Measurements from ENCODE around the gene ITGB1BP1. TPM values are rescaled to one million over a fixed set of nuclear protein-coding genes. Genes with fewer than 3 reads are reported as not detected.

Gene ITGB1BP1
- total RNA-seq, 1 donor from 2014 or later = 41.8 TPM

GRCh38 chr2:9460441-9461017 lies 37.2 kb upstream of the ITGB1BP1 start:
- Mint-ChIP-seq H3K27me3 (no peaks in the 10 kb centered on the region), H3K36me3 (ENCODE audit: insufficient read depth) (peaks cover 13% of the 10 kb centered on the region)
- no peak for TF ChIP-seq CTCF (IDR thresholded peaks at IDR 0.05; ENCODE audit: unreplicated experiment)

GRCh38 chr2:9451231-9451630 lies 27.9 kb upstream of the ITGB1BP1 start:
- Mint-ChIP-seq H3K4me3 (ENCODE audit: low read depth) (no peak overlapping the region), H3K9me3 (ENCODE audit: low read depth) (no peaks in the 10 kb centered on the region), H3K4me1 (ENCODE audit: low read depth) (no peaks in the 10 kb centered on the region), H3K36me3 (ENCODE audit: insufficient read depth) (peaks cover 10% of the 10 kb centered on the region), H3K27me3 (no peaks in the 10 kb centered on the region), H3K27ac (peak overlapping the region; percentile 64)
- no peak for DNase-seq (ENCODE audit: low spot score, unreplicated experiment)
- TF ChIP-seq CTCF (IDR thresholded peaks at IDR 0.05; ENCODE audit: unreplicated experiment) = no peak

More at GRCh38 chr2:9460441-9461017, 37.2 kb upstream of the ITGB1BP1 start:
- no peak for DNase-seq (ENCODE audit: low spot score, unreplicated experiment)
- Mint-ChIP-seq H3K27ac (peak overlapping the region; percentile 19), H3K4me3 (ENCODE audit: low read depth) (no peak overlapping the region), H3K4me1 (ENCODE audit: low read depth) (no peaks in the 10 kb centered on the region), H3K9me3 (ENCODE audit: low read depth) (no peaks in the 10 kb centered on the region)

- Mint-ChIP-seq H3K4me3 (ENCODE audit: low read depth) (no peak overlapping the region), H3K27me3 (no peaks in the 10 kb centered on the region), H3K4me1 (ENCODE audit: low read depth) (peaks cover 2% of the 10 kb centered on the region), H3K36me3 (ENCODE audit: insufficient read depth) (peaks cover 28% of the 10 kb centered on the region), H3K27ac (no peak overlapping the region), H3K9me3 (ENCODE audit: low read depth) (no peaks in the 10 kb centered on the region)
- no peak for TF ChIP-seq CTCF (IDR thresholded peaks at IDR 0.05; ENCODE audit: unreplicated experiment)
- DNase-seq (ENCODE audit: low spot score, unreplicated experiment) = no peak
These were observed 21.8 kb upstream of the ITGB1BP1 start for GRCh38 chr2:9445089-9445488.

GRCh38 chr2:9443526-9443925 lies 20.2 kb upstream of the ITGB1BP1 start:
- no peak for TF ChIP-seq CTCF (IDR thresholded peaks at IDR 0.05; ENCODE audit: unreplicated experiment)
- no peaks in the 10 kb centered on the region for H3K27me3 Mint-ChIP-seq
- H3K4me1 Mint-ChIP-seq (ENCODE audit: low read depth) = peaks cover 2% of the 10 kb centered on the region
- no peak overlapping the region for H3K4me3 Mint-ChIP-seq (ENCODE audit: low read depth)
- no peak for DNase-seq (ENCODE audit: low spot score, unreplicated experiment)
- H3K36me3 Mint-ChIP-seq (ENCODE audit: insufficient read depth) = peaks cover 29% of the 10 kb centered on the region
- no peaks in the 10 kb centered on the region for H3K9me3 Mint-ChIP-seq (ENCODE audit: low read depth)
- H3K27ac Mint-ChIP-seq = peak overlapping the region; percentile 6

- H3K36me3 Mint-ChIP-seq (ENCODE audit: insufficient read depth) = peaks cover 35% of the 10 kb centered on the region
- TF ChIP-seq CTCF (IDR thresholded peaks at IDR 0.05; ENCODE audit: unreplicated experiment) = no peak
- no peaks in the 10 kb centered on the region for H3K9me3 Mint-ChIP-seq (ENCODE audit: low read depth)
- DNase-seq (ENCODE audit: low spot score, unreplicated experiment) = no peak
- no peaks in the 10 kb centered on the region for H3K27me3 Mint-ChIP-seq
- peak overlapping the region; percentile 40 for H3K27ac Mint-ChIP-seq
- H3K4me1 Mint-ChIP-seq (ENCODE audit: low read depth) = peaks cover 2% of the 10 kb centered on the region
- H3K4me3 Mint-ChIP-seq (ENCODE audit: low read depth) = no peak overlapping the region
These were observed 18.2 kb upstream of the ITGB1BP1 start for GRCh38 chr2:9441556-9441955.

All from progenitor cell of endocrine pancreas (in vitro differentiated cells).